Measurements from ENCODE around the gene ANKRD33B. TPM values are rescaled to one million over a fixed set of nuclear protein-coding genes. Genes with fewer than 3 reads are reported as not detected.

The ANKRD33B gene
- total RNA-seq, 1 experiment from 2014 or later, result 14.9 TPM

- ATAC-seq (no peak), DNase-seq (no peak)
- Histone ChIP-seq H3K36me3 (ENCODE audit: low read depth, low read length) (no peaks in the 10 kb centered on the region), H3K9me2 (replicated peaks; ENCODE audit: low read length) (no peaks in the 10 kb centered on the region), H3F3A (ENCODE audit: low read length, unreplicated experiment) (no peaks in the 10 kb centered on the region), H3K79me2 (ENCODE audit: low read length) (no peaks in the 10 kb centered on the region), H3K4me3 (ENCODE audit: low read length) (no peak overlapping the region), H3K9me3 (ENCODE audit: low read length) (no peaks in the 10 kb centered on the region), H3K9ac (ENCODE audit: low read length) (no peak overlapping the region), H3K4me1 (ENCODE audit: insufficient read depth, low read length) (no peaks in the 10 kb centered on the region; the same call in 1 of the 2 replicates), H3K27me3 (ENCODE audit: low read length) (no peaks in the 10 kb centered on the region), H4K20me1 (ENCODE audit: low read length) (no peaks in the 10 kb centered on the region), H3K27ac (ENCODE audit: low read length) (no peak overlapping the region), H2AFZ (ENCODE audit: low read length) (no peak overlapping the region), H3K4me2 (ENCODE audit: low read length) (no peak overlapping the region)
- ChIA-PET POLR2A (ENCODE audit: unreplicated experiment) (no interaction called here), CTCF (no interaction called here)
- intact Hi-C loops (cut with micrococcal nuclease), result no loop called here
- no peak for TF ChIP-seq EZH2phosphoT487 (IDR thresholded peaks at IDR 0.05; ENCODE audit: borderline replicate concordance, low read length)
- no peak for TF ChIP-seq CTCF (conservative IDR thresholded peaks at IDR 0.05; ENCODE audit: low read depth, low read length)
- no TSS peak for BruUV-seq (replicated peaks)
Measured at GRCh38 chr5:10536931-10537579, 26.8 kb upstream of the ANKRD33B start.

GRCh38 chr5:10537624-10538023 lies 26.2 kb upstream of the ANKRD33B start:
- Histone ChIP-seq H3K27me3 (ENCODE audit: low read length) (no peaks in the 10 kb centered on the region), H3F3A (ENCODE audit: low read length, unreplicated experiment) (no peaks in the 10 kb centered on the region), H3K4me3 (ENCODE audit: low read length) (no peak overlapping the region), H3K9me2 (replicated peaks; ENCODE audit: low read length) (no peaks in the 10 kb centered on the region), H3K4me2 (ENCODE audit: low read length) (no peak overlapping the region), H3K27ac (ENCODE audit: low read length) (no peak overlapping the region), H2AFZ (ENCODE audit: low read length) (no peak overlapping the region), H3K9ac (ENCODE audit: low read length) (no peak overlapping the region), H3K4me1 (ENCODE audit: insufficient read depth, low read length) (no peaks in the 10 kb centered on the region; the same call in 1 of the 2 replicates), H3K9me3 (ENCODE audit: low read length) (no peaks in the 10 kb centered on the region), H3K36me3 (ENCODE audit: low read depth, low read length) (no peaks in the 10 kb centered on the region), H4K20me1 (ENCODE audit: low read length) (no peaks in the 10 kb centered on the region), H3K79me2 (ENCODE audit: low read length) (no peaks in the 10 kb centered on the region)
- no peak for DNase-seq
- POLR2A ChIA-PET (ENCODE audit: unreplicated experiment), result no interaction called here
- CTCF ChIA-PET, result no interaction called here
- TF ChIP-seq CTCF (conservative IDR thresholded peaks at IDR 0.05; ENCODE audit: low read depth, low read length), result no peak
- TF ChIP-seq EZH2 (IDR thresholded peaks at IDR 0.05; ENCODE audit: low read length, unreplicated experiment), result no peak
- TF ChIP-seq EZH2phosphoT487 (IDR thresholded peaks at IDR 0.05; ENCODE audit: borderline replicate concordance, low read length), result no peak
- no peak for ATAC-seq
- no TSS peak for BruUV-seq (replicated peaks)
- intact Hi-C loops (cut with micrococcal nuclease), result no loop called here

GRCh38 chr5:10538103-10538788 lies 25.6 kb upstream of the ANKRD33B start:
- H4K20me1 ChIP-seq (ENCODE audit: low read length), result no peaks in the 10 kb centered on the region
- 0 out of 2 replicates have a peak overlapping the region, but pooled peaks have one; percentile 41 for H2AFZ ChIP-seq (ENCODE audit: low read length)
- no peaks in the 10 kb centered on the region for H3F3A ChIP-seq (ENCODE audit: low read length, unreplicated experiment)
- TF ChIP-seq CTCF (conservative IDR thresholded peaks at IDR 0.05; ENCODE audit: low read depth, low read length), result no peak
- TF ChIP-seq EZH2 (IDR thresholded peaks at IDR 0.05; ENCODE audit: low read length, unreplicated experiment), result no peak
- no peak for TF ChIP-seq EZH2phosphoT487 (IDR thresholded peaks at IDR 0.05; ENCODE audit: borderline replicate concordance, low read length)
- H3K9ac ChIP-seq (ENCODE audit: low read length), result no peak overlapping the region
- DNase-seq, result no peak
- H3K9me2 ChIP-seq (replicated peaks; ENCODE audit: low read length), result no peaks in the 10 kb centered on the region
- ChIA-PET POLR2A (ENCODE audit: unreplicated experiment) (no interaction called here), CTCF (no interaction called here)
- H3K4me2 ChIP-seq (ENCODE audit: low read length), result no peak overlapping the region
- no peak overlapping the region for H3K4me3 ChIP-seq (ENCODE audit: low read length)
- ATAC-seq, result no peak
- H3K4me1 ChIP-seq (ENCODE audit: insufficient read depth, low read length), result no peaks in the 10 kb centered on the region; the same call in 1 of the 2 replicates
- no peaks in the 10 kb centered on the region for H3K9me3 ChIP-seq (ENCODE audit: low read length)
- intact Hi-C loops (cut with micrococcal nuclease), result no loop called here
- BruUV-seq (replicated peaks), result no TSS peak
- H3K79me2 ChIP-seq (ENCODE audit: low read length), result no peaks in the 10 kb centered on the region
- H3K27ac ChIP-seq (ENCODE audit: low read length), result no peak overlapping the region
- H3K36me3 ChIP-seq (ENCODE audit: low read depth, low read length), result no peaks in the 10 kb centered on the region
- no peaks in the 10 kb centered on the region for H3K27me3 ChIP-seq (ENCODE audit: low read length)

Data from PC-3 (cell line).